Measurements from ENCODE around the gene BRD9.

The BRD9 gene

GRCh38 chr5:872301-872700 is 20.3 kb downstream of the BRD9 start:
- no peak for DNase-seq (ENCODE audit: insufficient read length, low spot score)
- no peak for FAIRE-seq
- TF ChIP-seq, protein P1, sequence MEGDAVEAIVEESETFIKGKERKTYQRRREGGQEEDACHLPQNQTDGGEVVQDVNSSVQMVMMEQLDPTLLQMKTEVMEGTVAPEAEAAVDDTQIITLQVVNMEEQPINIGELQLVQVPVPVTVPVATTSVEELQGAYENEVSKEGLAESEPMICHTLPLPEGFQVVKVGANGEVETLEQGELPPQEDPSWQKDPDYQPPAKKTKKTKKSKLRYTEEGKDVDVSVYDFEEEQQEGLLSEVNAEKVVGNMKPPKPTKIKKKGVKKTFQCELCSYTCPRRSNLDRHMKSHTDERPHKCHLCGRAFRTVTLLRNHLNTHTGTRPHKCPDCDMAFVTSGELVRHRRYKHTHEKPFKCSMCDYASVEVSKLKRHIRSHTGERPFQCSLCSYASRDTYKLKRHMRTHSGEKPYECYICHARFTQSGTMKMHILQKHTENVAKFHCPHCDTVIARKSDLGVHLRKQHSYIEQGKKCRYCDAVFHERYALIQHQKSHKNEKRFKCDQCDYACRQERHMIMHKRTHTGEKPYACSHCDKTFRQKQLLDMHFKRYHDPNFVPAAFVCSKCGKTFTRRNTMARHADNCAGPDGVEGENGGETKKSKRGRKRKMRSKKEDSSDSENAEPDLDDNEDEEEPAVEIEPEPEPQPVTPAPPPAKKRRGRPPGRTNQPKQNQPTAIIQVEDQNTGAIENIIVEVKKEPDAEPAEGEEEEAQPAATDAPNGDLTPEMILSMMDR (IDR thresholded peaks at IDR 0.05; ENCODE audit: insufficient read depth, missing control alignments), result no peak

- DNase-seq (ENCODE audit: insufficient read length, low spot score) (no peak), FAIRE-seq (no peak)
- TF ChIP-seq, protein P1 (IDR thresholded peaks at IDR 0.05; ENCODE audit: insufficient read depth, missing control alignments), result no peak
These were observed 20.9 kb downstream of the BRD9 start for GRCh38 chr5:871596-872298.

GRCh38 chr5:870956-871355 is 21.6 kb downstream of the BRD9 start:
- FAIRE-seq (no peak), DNase-seq (ENCODE audit: insufficient read length, low spot score) (no peak)
- TF ChIP-seq, protein P1 (IDR thresholded peaks at IDR 0.05; ENCODE audit: insufficient read depth, missing control alignments), result no peak

DNA sequence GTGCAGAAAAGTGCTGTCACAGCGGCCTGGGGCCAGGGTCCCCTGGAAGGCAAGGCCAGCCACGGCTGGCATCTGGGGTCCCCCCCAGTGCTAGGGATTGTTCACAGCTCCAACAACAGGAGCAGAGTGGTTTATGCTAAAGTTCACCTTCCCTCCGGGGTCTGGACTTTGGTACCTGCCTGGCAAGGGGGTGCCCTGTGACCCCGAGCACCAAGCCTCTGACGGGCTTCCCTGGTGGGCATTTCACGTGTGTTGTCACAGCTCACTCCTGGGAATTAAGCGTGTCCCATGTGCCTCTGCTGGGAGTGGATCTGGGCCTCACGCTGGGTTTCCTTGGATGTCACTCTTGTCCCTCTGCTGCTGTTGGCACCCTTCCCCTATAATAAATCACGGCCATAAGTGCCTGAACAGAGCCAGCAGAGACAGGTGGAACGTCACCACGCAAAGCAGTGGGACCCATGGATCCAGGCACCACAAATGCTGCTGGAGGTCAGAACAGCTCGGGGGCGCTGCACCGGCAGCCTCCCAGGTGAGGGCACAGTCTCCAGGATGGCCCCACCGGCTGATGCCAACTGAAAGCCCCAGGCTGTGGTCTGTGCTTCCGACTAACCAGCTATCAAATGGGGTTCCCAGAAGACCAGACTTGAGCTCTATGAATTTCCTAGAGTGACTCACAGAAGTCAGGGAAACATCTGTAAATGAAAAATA is 24.0 kb downstream of the BRD9 start:
- DNase-seq (ENCODE audit: insufficient read length, low spot score) (no peak), FAIRE-seq (no peak)
- TF ChIP-seq, protein P1 (IDR thresholded peaks at IDR 0.05; ENCODE audit: insufficient read depth, missing control alignments), result no peak

GRCh38 chr5:867300-867870 is 25.2 kb downstream of the BRD9 start:
- no peak for FAIRE-seq
- TF ChIP-seq, protein P1 (IDR thresholded peaks at IDR 0.05; ENCODE audit: insufficient read depth, missing control alignments), result no peak

GRCh38 chr5:865771-866170 is 26.8 kb downstream of the BRD9 start:
- TF ChIP-seq, protein P1 (IDR thresholded peaks at IDR 0.05; ENCODE audit: insufficient read depth, missing control alignments), result no peak
- DNase-seq (ENCODE audit: insufficient read length, low spot score), result no peak
- no peak for FAIRE-seq

More at GRCh38 chr5:867300-867870, 25.2 kb downstream of the BRD9 start:
- no peak for DNase-seq (ENCODE audit: insufficient read length, low spot score)

DNA sequence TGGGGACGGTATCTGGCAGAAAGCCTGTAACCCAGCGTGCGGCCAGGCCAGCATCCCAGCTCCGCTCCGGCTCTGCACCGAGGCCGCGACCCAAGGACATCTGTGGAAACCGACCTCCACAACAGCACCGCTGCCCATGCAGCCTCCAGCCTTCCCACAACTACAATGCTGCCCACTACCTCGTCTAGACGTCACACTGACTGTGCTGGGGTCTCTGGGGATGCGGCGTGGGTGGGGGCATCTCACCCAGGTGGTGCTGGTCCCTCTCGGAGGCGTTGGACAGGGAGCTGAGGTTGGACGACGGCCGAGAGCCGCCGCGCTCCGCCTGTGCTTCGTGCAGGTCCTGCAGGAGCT is 27.5 kb downstream of the BRD9 start:
- DNase-seq (ENCODE audit: insufficient read length, low spot score) (no peak), FAIRE-seq (no peak)
- TF ChIP-seq, protein P1 (IDR thresholded peaks at IDR 0.05; ENCODE audit: insufficient read depth, missing control alignments), result no peak
